ENCODE results near the gene CES2.
A peak's percentile ranks its signal among the peaks of the same experiment; 100 is the strongest.
"Not testable (repeated sequence)": the region's sequence is repeated elsewhere in the genome, so short reads cannot be mapped to it uniquely, and the experiment has no call there.

CES2 gene

DNA sequence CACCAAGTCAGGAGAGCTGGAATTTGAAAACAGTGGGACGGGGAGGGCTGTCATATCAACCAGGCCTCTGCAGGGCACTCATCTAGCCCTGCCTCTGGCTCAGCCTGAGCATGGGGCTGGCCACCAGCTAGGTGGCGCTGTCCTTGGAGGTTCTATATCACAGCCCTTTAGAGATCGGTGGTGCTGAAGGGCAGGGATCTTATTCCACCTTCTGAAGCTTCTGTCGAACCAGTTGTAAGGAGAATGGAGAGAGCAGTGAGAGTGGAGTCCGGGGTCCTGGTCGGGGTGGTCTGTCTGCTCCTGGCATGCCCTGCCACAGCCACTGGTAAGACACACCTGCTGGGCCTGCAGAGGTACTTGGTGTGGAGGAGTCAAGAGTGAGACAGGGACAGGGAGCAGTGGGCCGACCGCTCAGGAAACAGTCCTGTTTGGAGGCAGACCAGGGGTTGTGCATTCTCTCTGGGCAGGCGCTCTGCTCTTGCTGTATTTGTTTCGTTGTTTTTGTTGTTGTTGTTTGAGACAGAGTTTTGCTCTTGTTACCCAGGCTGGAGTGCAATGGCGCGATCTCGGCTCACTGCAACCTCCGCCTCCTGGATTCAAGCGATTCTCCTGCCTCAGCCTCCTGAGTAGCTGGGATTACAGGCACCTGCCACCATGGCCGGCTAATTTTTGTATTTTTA is 25.9 kb downstream of the CES2 start, which contains the start of gene CES3:
Gene CES3, plus strand, starts transcription at position 202 of the 680 bp plus-strand sequence. Its CDS starts 42 bp downstream, at position 244.
- DNase-seq: peak; percentile 31 to 84 (median 70)
- intact Hi-C loops (cut with DNase I): loop anchor here (10.0 kb wide), 1 partner anchor 64 kb away; the partner anchor contains the start of gene CBFB

DNA sequence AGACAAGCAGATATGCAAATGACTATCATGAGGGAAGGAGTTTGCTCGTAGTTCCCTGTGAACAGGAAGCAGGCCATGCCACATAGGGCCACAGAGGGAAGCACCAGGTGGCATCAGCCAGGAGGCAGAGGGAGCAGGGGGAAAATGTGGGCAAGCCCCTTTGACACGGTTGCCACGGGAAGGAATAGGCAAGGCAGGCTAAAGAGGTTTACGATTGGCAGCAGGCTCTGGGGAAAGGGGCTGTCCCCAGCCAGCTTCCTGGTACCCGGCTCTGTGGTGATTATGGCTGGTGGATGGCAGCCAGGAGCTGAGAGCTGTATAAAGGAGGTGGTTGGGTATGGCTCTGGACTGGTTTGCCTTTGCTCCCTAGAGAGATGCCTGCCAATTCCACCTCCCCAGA is 26.6 kb downstream of the CES2 start:
- no peak for DNase-seq
- intact Hi-C loops (cut with DNase I): loop anchor here (10.0 kb wide), 1 partner anchor 63 kb away; the partner anchor contains the start of gene CBFB

DNA sequence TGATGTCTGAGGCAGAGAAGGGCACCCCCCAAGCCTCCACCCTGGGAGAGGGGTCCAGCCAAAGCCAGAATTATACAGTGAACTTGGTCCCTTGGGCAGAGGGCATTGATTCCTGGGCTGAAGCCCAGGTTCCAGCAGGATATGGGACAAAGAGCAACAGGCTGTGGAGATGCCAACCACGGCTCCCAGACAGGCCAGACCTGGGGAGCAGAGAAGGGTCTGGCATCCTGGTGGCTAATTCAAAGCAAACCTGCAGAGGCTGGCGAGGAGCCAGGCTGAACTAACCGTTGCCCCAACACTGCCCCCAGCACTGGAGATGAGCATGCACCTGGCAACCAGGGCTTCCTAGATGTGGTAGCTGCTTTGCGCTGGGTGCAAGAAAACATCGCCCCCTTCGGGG is 28.7 kb downstream of the CES2 start:
- intact Hi-C loops (cut with DNase I): loop anchor here (10.0 kb wide), 1 partner anchor 61 kb away; the partner anchor contains the start of gene CBFB
- DNase-seq: no peak

DNA sequence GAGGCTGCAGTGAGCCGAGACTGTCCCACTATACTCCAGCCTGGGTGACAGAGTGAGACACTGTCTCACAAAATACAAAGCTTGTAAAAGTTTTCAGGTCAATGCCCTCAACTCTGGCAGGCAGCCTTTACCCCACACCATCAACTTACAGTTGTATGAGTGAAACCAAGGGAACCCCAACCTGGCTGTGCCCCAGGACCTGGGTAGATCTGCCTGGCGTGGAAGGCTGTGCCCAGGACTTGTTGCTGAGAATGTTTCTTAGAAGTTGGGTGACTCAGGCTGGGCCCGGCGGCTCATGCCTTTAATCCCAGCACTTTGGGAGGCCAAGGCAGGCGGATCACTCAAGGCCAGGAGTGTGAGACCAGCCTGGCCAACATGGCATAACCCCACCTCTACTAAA is 33.5 kb downstream of the CES2 start:
- intact Hi-C loops (cut with DNase I): loop anchor here (10.0 kb wide), 1 partner anchor 56 kb away; the partner anchor contains the start of gene CBFB
- DNase-seq: peak in 4 of 42 donors; percentile 38 to 54 (median 41)

DNA sequence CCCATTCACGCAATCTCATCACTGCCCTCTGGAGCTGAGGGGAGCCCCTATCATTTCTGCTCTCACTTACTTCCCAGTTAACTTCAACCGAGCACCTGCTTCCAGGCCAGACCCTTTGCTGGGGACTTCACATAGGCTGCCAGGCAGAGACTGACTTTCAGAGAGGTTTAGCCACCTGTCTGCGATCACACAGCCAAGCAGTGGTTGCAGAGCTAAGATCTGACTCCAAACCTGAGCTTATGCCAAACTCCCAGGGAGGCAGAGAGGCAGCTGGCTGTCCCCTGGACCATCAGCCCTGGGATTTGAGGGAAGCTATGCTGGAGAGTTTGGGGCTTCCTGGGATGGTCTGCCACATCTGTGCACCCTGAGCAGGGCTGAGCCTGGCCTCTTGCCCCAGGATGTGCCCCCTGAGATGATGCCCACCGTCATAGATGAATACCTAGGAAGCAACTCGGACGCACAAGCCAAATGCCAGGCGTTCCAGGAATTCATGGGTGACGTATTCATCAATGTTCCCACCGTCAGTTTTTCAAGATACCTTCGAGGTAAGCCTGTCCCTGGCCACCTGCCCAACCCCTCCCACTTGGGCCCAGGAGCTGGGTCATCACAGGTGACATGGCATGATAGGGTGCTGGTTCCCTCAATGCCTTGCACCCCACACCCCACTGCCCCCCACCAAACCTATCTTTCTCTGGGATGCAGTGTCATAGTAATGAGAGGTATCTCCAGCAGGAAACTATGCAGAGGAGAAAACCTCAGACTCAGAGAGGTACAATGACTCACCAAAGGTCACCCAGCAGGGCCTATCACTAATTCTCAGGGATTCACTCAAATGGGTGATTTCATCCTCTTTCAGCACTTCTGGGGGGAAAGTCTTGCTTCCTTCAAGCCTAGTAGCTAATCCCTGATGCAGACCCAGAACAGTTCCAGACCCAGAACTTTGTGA is 35.7 kb downstream of the CES2 start:
- intact Hi-C loops (cut with DNase I): no loop called here
- no peak for DNase-seq

DNA sequence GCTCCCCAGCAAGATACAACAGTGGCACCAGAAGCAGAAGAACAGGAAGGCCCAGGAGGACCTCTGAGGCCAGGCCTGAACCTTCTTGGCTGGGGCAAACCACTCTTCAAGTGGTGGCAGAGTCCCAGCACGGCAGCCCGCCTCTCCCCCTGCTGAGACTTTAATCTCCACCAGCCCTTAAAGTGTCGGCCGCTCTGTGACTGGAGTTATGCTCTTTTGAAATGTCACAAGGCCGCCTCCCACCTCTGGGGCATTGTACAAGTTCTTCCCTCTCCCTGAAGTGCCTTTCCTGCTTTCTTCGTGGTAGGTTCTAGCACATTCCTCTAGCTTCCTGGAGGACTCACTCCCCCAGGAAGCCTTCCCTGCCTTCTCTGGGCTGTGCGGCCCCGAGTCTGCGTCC is 37.7 kb downstream of the CES2 start:
- DNase-seq: no peak
- intact Hi-C loops (cut with DNase I): no loop called here

DNA sequence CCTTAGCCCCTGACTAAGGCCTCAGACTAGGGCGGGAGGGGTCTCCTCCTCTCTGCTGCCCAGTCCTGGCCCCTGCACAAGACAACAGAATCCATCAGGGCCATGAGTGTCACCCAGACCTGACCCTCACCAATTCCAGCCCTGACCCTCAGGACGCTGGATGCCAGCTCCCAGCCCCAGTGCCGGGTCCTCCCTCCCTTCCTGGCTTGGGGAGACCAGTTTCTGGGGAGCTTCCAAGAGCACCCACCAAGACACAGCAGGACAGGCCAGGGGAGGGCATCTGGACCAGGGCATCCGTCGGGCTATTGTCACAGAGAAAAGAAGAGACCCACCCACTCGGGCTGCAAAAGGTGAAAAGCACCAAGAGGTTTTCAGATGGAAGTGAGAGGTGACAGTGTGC is 38.4 kb downstream of the CES2 start:
- intact Hi-C loops (cut with DNase I): no loop called here
- DNase-seq: no peak

DNA sequence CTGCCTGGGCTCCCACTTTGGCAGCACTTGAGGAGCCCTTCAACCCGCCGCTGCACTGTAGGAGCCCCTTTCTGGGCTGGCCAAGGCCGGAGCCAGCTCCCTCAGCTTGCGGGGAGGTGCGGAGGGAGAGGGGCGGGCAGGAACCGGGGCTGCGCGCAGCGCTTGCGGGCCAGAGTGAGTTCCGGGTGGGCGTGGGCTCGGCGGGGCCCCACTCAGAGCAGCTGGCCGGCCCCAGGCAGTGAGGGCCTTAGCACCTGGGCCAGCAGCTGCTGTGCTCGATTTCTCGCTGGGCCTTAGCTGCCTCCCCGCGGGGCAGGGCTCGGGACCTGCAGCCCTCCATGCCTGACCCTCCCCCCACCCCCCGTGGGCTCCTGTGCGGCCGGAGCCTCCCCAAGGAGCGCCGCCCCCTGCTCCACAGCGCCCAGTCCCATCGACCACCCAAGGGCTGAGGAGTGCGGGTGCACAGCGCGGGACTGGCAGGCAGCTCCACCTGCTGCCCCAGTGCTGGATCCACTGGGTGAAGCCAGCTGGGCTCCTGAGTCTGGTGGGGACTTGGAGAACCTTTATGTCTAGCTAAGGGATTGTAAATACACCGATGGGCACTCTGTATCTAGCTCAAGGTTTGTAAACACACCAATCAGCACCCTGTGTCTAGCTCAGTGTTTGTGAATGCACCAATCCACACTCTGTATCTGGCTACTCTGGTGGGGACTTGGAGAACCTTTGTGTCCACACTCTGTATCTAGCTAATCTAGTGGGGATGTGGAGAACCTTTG is 39.0 kb downstream of the CES2 start:
- intact Hi-C loops (cut with DNase I); DNase-seq: not testable (repeated sequence)

DNA sequence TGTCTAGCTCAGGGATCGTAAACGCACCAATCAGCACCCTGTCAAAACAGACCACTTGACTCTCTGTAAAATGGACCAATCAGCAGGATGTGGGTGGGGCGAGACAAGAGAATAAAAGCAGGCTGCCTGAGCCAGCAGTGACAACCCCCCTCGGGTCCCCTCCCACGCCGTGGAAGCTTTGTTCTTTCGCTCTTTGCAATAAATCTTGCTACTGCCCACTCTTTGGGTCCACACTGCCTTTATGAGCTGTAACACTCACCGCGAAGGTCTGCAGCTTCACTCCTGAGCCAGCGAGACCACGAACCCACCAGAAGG is 39.6 kb downstream of the CES2 start:
- intact Hi-C loops (cut with DNase I): loop anchor here (5.0 kb wide), 1 partner anchor 127 kb away; no protein-coding TSS in a partner anchor

DNA sequence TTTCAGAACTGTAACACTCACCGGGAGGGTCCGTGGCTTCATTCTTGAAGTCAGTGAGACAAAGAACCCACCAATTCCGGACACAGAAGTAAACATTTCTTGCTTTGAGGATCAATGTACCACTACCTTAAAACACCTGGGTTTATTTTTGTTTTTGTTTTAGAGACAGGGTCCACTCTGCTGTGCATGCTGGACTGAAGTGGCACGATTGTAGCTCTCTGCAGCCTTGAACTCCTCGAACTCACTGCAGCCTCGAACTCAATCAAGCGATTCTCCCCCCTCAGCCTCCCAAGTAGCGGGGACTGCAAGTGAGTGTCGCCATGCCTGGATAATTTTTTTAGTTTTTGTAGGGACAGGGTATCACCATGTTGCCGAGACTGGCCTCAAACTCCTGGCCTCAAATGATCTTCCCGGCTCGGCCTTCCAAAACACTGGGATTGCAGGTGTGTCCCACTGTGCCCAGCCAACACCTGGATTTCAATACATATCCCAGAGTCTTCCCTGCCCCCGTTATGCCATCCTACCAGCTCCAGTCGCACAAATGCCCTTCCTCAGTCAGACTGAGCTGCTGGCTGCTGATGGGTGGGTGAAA is 40.1 kb downstream of the CES2 start:
- intact Hi-C loops (cut with DNase I): loop anchor here (5.0 kb wide), 1 partner anchor 127 kb away; no protein-coding TSS in a partner anchor
- DNase-seq: no peak

More for the DNA sequence above, 39.6 kb downstream of the CES2 start:
- DNase-seq: not testable (repeated sequence)

DNA sequence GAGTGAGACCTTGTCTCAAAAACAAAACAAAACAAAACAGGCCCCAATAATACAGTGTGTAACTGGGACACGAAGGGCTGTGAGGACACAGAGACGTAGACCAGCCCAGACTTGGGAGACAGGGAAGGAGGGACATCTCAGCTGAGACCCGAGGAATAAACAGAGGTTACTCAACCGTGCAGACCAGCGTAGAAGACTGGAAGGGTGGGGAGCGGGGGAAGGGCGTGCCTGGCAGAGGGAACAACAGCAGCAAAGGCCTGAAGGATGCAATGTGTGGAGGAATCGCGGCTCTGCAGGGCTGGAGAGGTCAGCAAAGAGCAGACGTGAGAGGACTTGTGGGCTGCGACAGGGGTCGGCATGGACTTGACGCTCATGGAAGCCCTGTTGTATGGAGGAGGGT is 41.4 kb downstream of the CES2 start:
- intact Hi-C loops (cut with DNase I): loop anchor here (2.0 to 5.0 kb wide), 2 partner anchors 126 to 178 kb away; no protein-coding TSS in a partner anchor
- no peak for DNase-seq

DNA sequence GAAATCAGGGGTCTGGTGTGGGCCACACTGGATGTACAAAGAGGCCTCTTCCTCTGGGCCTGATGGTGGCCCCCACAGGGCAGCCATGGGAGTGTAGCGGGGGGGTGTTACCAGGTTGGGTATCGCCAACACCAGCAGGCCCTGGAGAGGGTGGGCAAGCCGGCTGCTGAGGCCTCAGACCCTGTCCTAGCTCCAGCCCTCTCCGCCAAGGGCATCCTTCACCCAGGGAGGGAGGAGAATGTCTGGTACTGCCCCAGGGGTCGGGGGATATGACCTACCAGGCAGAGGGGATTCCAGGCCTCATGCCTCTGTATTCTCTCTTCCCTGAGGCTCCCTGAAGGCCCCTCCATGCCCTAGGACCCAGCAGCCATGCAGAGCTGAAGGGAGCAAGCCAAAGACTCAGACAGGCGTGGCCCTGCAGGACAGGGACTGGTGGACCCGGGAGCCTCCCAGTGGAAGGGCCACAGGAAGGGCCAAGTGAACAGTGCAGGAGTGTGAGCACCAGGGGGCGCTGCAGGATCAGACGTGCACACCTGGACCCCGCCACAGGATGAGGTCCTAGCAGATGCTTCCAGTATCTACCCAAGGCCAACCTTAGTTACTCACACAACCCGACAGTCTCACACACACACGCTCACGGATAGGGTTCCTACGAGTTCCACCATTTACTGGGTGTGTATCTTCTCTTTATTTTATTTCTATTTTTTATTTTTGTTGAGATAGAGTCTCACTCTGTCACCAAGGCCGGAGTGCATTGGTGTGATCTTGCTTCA is 42.2 kb downstream of the CES2 start:
- peak; percentile 77 to 98 (median 93) for DNase-seq
- intact Hi-C loops (cut with DNase I): loop anchor here (2.0 to 5.0 kb wide), 2 partner anchors 125 to 177 kb away; no protein-coding TSS in a partner anchor

DNA sequence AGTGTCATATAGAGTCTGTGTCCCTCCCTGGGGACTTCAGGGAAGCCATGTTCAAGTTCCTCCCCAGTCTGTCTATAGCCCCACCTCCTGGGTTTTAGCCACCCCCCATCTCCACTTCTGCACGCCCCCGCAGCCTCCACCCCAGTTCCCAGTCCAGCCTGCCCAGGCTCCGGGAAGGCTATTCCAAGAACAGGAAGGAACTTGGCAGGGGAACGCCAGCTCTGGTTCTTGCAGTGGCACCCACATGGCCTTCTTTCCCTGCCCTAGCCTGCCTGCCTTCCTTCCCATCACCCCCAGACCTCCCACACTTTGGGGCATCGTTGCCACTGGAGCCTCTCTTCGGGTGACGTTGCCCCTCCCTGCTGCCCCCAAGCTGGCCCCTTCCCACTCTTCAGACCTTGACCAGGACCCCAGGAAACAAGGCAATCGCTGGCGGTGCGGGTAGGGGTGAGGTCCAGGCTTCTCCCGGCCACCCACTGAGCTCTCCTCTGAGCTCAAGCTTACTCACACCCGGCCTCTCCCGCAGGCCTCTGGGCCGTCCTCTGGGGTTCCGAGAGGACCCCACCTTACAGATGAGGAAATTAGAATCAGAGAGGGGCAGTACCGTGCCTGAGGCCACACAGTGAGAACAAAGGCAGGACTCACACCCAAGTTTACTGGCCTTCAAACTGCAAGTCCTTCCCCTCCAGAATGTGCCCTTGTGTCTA is 43.8 kb downstream of the CES2 start:
- intact Hi-C loops (cut with DNase I): loop anchor here (5.0 kb wide), 1 partner anchor 123 kb away; no protein-coding TSS in a partner anchor
- DNase-seq: peak in 6 of 42 donors; percentile 26 to 50 (median 38)

DNA sequence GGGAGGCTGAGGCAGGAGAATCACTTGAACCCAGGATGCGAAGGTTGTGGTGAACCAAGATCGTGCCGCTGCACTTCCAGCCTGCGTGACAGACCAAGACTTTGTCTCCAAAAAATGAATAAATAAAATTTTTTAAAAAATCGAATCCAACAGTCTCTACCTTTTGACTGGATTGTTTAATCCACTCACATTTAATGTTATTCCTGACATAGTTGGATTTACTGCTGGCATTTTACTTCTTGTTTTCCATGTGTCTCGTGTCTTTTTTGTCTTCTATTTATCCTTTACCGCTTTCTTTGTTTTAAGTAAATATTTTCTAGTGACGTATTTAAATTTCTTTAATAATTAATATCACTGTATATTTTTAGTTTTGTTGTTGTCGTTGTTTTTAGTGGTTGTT is 47.7 kb downstream of the CES2 start:
- intact Hi-C loops (cut with DNase I): no loop called here
- no peak for DNase-seq

DNA sequence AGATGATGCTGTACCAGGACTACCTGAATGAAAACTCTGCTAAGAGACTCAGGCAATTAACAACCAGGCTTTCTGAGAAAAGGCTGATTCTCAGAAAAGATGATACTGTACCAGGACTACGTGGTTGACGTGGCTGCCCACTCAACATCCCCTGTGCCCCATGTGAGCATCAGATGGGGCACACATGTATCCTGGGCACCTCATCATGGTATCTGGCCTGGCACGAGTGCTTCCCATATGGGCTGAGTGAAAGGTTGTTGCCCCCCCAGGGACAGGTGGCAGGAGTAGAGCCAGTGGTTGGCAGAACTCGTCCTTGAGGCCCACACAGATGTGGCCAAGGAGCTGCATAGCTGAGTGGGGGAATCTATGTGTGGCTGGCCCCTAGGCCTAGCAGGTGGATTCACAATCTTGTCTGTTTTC is 49.6 kb downstream of the CES2 start:
- intact Hi-C loops (cut with DNase I): no loop called here
- DNase-seq: no peak

DNA sequence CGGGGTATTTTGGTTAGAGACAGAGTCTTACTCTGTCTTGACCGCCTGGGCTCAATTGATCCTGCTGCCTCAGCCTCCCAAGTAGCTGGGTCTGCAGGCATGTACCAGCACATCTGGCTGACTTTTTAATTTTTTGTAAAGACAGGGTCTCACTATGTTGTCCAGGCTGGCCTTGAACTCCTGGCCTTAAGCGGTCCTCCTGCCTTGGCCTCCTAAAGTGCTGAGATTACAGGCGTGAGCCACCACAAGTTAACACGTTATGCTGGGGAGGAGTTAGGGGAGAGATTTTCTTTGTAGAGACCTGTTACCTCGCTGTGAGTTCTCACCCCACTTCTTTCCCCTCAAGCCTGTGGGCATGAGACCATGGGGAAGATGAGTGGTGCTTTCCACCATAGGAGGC is 51.2 kb downstream of the CES2 start:
- no peak for DNase-seq
- intact Hi-C loops (cut with DNase I): no loop called here

DNA sequence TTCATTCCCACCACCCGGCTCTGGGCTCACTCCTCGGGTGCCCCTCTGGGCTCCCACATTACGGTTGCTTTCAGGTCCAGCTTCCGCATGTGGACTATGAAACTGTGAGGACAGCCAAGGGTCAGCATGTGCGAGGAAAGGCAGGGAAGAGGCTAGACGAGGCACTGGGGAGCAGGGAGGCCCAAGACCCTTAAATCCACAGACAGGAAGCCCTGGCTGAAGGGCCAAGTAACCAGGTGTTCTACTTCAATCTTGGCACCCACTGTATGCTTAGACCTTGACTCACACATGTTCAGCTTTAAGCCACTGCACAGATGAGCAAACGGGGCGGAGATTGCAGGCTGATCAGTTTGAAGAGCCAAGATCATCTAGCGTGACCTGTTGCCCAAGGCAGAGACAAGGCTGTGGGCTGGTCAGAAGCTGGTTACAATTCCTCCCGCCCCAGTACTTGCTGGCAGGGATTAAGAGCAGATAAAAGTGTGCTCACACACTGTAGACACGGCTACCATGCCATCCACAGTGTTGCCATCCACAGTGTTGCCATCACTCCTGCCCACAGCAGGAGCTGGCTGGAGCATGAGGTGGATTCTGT is 53.0 kb downstream of the CES2 start, which contains the start of gene CES4A:
Gene CES4A, plus strand, starts transcription at position 393 of the 592 bp plus-strand sequence. Its CDS starts 184 bp downstream, at position 577.
- DNase-seq: no peak
- intact Hi-C loops (cut with DNase I): no loop called here
